ENCODE results near the gene FCHSD2.

FCHSD2 gene

DNA sequence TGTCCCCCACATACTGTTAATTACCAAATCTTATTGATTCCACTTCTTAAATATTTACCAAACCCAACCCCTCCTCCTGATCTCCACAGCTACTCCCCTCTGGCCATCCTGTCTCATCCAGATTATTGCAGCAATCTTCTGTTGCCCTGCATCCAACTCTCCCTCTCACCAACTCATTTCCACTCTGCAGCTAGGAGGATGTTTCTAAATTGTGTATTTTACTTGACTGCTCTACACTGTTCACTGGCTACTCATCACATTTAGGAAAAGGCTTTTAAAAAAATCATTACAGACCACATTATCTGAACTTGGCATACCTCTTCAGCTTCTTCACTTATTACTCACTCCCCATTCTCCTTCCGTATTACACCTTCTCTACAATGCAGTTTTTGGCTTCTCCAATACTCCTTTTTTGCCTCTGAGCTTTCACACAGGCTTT, 210.0 kb downstream of the FCHSD2 start:
- DNase-seq (ENCODE audit: extremely low spot score): no peak
- ChIA-PET POLR2A (no interaction called here), CTCF (interaction anchor here (1.1 kb wide), 1 partner anchor 246 kb away, joined by 3 read pairs; no protein-coding TSS in a partner anchor)
- TF ChIP-seq, protein P1, sequence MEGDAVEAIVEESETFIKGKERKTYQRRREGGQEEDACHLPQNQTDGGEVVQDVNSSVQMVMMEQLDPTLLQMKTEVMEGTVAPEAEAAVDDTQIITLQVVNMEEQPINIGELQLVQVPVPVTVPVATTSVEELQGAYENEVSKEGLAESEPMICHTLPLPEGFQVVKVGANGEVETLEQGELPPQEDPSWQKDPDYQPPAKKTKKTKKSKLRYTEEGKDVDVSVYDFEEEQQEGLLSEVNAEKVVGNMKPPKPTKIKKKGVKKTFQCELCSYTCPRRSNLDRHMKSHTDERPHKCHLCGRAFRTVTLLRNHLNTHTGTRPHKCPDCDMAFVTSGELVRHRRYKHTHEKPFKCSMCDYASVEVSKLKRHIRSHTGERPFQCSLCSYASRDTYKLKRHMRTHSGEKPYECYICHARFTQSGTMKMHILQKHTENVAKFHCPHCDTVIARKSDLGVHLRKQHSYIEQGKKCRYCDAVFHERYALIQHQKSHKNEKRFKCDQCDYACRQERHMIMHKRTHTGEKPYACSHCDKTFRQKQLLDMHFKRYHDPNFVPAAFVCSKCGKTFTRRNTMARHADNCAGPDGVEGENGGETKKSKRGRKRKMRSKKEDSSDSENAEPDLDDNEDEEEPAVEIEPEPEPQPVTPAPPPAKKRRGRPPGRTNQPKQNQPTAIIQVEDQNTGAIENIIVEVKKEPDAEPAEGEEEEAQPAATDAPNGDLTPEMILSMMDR (IDR thresholded peaks at IDR 0.05; ENCODE audit: control extremely low read depth, extremely low read depth, low read depth, missing control alignments): no peak

DNA sequence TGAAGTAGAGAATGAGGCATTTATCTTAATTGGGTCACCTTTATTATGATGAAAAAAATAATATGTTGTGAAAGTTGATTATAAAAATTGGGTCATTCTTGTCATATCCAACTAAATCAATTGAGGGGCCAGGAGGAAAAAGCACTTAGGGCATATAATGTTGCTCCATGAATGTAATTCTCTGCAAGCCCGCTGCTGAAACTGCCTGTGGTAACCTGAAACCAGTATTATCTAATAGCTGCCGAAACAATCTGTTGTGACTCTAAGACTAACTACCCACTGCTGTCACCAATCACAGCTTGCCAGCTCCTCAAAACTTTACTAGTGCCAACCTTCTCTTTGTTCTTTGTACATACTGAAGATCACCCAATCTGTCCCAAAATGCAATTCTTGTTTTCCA, 212.1 kb downstream of the FCHSD2 start:
- CTCF ChIA-PET: interaction anchor here (1.4 kb wide), 1 partner anchor 11 kb away, joined by 9 read pairs; no protein-coding TSS in a partner anchor
- POLR2A ChIA-PET: no interaction called here
- TF ChIP-seq, protein P1 (IDR thresholded peaks at IDR 0.05; ENCODE audit: control extremely low read depth, extremely low read depth, low read depth, missing control alignments): no peak
- DNase-seq (ENCODE audit: extremely low spot score): no peak

DNA sequence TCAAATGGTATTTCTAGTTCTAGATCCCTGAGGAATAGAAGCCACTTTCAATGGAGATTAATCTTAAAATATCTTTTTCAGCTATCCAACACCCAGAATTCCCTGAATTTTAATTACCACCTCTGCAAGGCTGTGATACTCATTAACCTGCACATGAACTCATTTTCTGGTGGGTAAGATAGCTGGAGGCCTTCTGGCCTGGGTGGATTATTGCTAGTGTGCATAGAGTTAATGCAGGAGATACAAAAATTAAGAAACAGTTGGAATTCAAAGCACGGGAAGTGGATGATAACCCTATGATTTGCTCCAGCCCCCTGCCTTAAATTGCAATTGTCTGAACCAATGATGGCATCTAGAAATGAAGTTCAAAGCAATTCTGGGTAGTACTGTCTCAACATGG, 212.9 kb downstream of the FCHSD2 start:
- no peak for DNase-seq (ENCODE audit: extremely low spot score)
- TF ChIP-seq, protein P1 (IDR thresholded peaks at IDR 0.05; ENCODE audit: control extremely low read depth, extremely low read depth, low read depth, missing control alignments): no peak
- CTCF ChIA-PET: interaction anchor here (0.7 to 1.4 kb wide), 2 partner anchors 10 to 17 kb away, joined by 3 to 9 read pairs; no protein-coding TSS in a partner anchor
- POLR2A ChIA-PET: no interaction called here

DNA sequence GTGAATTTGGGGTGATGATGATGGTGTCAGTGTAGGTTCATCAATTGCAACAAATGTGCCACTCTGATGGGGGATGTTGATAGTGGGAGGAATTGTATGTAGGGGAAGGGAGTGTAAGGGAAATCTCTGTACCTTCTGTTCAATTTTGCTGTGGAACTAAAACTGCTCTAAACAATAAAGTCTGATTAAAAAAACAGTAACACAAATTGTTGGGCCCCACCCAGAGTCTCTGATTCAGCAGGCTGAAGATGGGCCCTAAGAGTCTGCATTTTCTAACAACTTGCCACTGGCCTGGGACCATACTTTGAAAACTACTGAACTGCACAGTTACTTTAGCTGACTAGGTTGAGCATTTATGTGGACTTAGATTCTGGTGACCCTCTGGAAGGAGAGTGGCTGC, 214.7 kb downstream of the FCHSD2 start:
- ChIA-PET CTCF (interaction anchor here (0.9 to 1.5 kb wide), 4 partner anchors 8 to 256 kb away, joined by 3 to 5 read pairs (median 4); no protein-coding TSS in a partner anchor), POLR2A (no interaction called here)
- no peak for DNase-seq (ENCODE audit: extremely low spot score)
- TF ChIP-seq, protein P1 (IDR thresholded peaks at IDR 0.05; ENCODE audit: control extremely low read depth, extremely low read depth, low read depth, missing control alignments): no peak

DNA sequence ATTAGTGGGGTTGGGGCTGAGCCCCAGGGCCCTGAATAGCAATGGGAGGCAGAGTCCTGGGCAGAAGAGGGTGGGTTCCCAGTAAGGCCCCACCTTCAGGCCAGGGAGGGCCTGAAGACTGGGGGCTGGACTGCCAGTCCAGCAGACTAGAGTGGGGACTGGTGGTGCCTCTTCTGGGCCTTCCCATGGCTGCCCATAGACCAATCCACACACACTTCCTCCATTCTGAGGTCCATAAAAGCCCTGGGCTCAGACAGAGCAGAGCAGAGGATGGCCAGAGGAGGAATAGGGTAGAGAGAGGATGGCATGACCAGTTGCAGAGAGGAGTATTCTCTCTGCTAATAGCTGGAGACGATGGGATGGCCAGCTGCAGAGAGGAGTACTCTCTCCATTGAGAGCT, 216.0 kb downstream of the FCHSD2 start:
- CTCF ChIA-PET: interaction anchor here (0.9 to 1.5 kb wide), 6 partner anchors 16 to 310 kb away, joined by 3 to 5 read pairs (median 4); partner anchors contain the start of gene FCHSD2
- DNase-seq (ENCODE audit: extremely low spot score): no peak
- TF ChIP-seq, protein P1 (IDR thresholded peaks at IDR 0.05; ENCODE audit: control extremely low read depth, extremely low read depth, low read depth, missing control alignments): no peak
- POLR2A ChIA-PET: no interaction called here

DNA sequence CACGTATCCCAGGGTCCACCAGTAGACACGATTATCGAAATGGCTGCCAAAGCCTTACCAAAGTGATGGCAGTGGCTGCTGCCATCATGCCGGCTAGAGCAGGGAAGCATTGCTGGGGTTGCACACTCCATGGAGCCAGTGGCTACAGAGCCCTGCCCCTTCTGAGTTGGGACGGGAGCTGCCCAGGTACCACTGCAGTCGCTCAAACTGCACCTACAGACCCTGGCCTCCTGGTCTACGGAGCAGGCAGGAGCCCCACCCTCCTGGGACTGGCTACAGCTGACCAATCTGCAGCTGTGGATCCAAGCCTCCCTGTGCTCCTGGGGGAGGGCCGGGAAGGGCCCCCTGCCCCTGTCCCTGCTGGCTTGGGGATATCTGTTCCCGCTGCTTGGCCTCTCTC, 216.5 kb downstream of the FCHSD2 start:
- TF ChIP-seq, protein P1 (IDR thresholded peaks at IDR 0.05; ENCODE audit: control extremely low read depth, extremely low read depth, low read depth, missing control alignments): no peak
- POLR2A ChIA-PET: no interaction called here
- no peak for DNase-seq (ENCODE audit: extremely low spot score)
- CTCF ChIA-PET: interaction anchor here (1.0 to 2.6 kb wide), 4 partner anchors 55 to 311 kb away, joined by 3 to 22 read pairs (median 3); no protein-coding TSS in a partner anchor

Data from GM10248 (cell line).